HG03095 (cell line): ENCODE results near the gene PKD2L1.
"Not testable (repeated sequence)": the region's sequence is repeated elsewhere in the genome, so short reads cannot be mapped to it uniquely, and the experiment has no call there.

Experiments used
- ATAC-seq: cut with Tn5 transposase; IDR thresholded peaks from one replicate; pipeline ENCODE4 v1.9.1; 2021; ENCODE audit warnings: moderate library complexity; ENCODE audit not compliant: unreplicated experiment

The PKD2L1 gene

DNA sequence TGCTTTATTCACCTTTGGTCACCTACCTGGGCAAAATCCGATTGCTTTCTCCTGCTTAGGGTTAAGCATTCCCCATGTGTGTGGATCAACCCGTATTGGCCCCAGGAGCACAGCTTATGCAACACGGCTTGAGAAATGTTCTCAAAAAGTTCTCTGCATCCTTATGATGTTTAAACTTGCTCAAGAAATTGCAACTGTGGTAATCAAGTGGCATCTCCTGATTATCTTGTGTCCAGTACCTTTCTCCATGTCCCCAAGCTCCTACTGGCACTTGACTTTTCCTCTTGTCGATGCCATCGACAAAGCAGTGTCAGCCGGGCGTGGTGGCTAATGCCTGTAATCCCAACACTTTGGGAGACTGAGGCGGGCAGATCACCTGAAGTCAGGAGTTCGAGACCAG is 4.7 kb upstream of the PKD2L1 start:
- no peak for ATAC-seq

GRCh38 chr10:100333661-100334440 is 3.8 kb upstream of the PKD2L1 start:
- no peak for ATAC-seq

DNA sequence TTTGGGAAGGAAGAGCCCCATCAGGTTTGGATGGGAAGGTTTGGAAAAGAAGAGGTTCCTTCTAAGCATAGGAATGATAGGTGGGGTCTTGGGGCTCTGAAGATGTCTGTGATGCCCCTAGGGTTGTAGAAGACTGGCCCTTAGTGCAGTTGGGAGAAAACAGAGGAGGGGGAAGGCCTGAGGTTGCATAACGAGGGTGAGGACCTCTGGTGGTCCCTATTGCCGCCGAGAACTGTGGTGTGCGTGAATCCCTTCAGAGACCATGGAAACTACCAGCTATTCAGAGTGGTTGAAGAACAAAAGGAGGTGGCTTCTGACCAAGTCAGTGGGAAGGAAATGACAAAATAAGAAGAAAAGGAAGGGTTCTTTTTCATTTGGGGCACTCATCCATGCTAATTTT is 3.1 kb upstream of the PKD2L1 start:
- ATAC-seq: no peak

DNA sequence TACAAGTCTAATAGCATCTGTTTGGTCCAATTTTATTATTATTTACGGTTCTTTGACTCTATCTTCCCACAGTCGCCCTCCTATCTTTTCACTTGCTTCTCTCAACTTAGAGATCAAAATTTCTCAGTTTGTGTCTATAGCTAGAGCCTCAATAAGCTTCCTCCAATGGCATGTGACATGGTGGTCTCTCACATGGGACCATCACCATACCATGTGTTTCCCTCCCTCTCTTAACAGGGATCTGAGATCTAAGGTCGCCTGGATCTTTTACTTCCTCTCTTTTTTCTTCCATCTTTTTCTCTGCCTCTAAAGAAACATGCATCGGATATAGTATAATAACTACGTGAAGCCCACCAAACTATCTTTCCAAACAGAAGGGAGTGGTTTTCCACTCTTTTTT is 1.8 kb downstream of the PKD2L1 start:
- no peak for ATAC-seq

GRCh38 chr10:100327718-100328009 is 2.4 kb downstream of the PKD2L1 start:
- ATAC-seq: no peak

DNA sequence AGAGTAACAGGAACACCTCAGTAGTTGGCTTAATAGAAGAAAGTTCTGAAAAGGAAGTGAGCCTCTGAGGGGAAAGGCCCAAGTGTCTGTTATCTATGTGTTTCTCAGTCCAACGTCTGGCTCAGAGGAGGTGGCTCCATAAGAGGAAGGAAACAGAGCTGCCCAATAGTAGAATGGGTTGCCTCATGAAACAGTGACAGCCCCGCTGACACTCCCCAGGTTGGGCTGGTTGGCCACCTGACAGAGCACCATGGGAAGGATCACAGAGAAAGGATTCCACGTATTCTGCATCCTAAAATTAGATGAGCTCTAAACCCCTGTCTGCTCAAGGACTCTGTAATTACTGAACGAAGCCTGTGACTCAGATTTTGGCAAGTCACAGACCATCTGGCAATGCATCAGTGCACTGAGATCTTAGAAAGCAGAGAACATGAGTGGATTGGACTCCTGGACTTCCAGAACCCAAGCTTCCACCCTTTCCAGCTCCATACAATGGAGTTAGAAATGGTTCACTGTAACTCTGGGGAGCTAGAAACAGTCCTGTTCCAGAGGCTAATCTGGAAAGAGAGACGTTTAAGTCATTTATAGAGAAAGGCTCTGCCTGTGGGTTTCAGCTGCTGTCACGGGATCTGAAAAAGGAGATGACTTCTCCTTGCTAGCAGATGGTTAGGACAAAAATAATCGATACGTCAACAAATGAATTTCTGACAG is 2.9 kb downstream of the PKD2L1 start:
- peak; percentile 98 for ATAC-seq

- ATAC-seq: no peak
Observed at GRCh38 chr10:100325158-100325557, 4.9 kb downstream of the PKD2L1 start.

DNA sequence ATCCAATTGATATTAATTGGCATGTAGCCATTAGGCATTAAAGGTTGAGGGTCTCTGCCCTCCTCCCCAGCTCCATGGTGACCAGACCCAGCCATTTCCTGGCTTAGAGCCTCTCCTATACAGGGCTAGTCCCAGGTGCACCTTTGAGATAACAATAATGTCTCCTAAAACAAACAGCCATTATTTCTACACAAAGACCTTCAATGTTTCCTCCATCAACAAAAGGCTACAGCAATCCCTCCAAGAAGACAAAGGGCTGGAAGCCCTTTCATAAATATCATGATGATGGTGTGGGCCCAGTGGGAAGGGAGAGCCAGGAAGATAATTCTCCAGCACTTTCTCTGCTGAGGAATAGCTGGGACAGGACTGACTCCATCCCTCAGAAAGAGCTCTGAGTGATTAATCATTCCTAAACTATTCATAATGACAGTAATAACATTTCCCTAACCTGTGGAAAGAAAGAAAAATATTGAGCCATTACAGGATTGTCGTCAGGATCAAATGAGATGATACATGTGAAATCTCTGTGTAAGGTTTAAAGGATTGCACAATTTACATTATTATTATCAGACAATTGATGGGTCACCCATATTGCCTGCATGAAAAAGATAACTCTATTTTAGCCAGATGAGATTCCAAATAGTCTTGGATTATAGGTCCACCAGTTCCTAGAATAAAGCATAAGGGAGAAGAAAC is 10.2 kb downstream of the PKD2L1 start:
- ATAC-seq: no peak

DNA sequence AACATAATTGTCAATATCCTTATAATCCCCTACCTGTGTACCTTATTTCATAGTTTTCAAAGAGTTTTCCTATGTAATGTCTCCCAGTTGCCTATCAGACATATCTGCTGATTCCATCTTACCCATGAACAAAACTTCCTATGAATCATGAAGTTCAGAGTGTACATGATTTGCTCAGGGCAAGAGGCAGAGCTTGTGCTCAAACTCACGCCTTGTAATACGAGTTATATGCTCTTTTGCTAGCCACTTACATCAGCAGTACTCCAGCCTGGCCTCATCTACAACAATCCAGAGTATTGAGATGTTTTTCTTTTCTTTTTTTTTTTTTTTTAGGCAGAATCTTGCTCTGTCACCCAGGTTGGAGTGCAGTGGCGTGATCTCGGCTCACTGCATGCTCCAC is 11.8 kb downstream of the PKD2L1 start:
- ATAC-seq: no peak

DNA sequence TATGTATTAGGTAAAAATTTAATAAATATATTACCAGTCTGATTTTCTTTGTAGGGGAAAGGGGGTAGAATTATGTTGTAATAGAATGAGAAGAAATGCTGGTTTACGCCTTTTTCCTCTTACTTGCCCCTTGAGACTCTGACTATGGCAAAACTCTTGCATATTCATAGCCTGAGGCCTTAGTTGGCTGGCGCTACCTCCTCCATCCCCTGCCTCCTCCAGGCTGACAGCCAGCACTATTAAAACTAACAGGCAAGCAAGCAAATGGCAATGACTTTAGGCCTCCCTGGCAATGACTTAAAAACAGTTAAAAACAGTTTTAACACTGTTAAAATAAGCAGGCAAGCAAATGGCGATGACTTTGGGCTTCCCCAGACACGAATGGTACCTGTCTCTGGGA is 14.4 kb downstream of the PKD2L1 start:
- ATAC-seq: no peak

DNA sequence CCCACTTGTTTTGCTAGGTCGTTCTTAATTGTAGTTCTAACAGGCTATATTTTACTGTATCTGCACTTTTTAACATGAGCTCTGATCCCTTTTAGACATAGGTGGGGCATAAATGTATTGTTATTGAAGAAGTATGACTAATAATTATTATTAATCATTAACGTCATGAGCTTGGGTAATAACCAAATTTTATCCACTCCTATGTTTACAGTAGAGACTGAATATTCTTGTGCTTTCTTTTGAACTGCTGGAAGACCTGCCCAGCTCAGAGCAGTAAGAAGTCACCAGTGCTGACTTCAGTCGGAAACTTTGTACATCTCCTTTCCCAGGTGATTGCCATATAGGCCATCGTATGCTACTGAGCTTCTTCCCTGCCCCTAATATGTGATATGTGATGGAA is 18.7 kb downstream of the PKD2L1 start:
- ATAC-seq: no peak

DNA sequence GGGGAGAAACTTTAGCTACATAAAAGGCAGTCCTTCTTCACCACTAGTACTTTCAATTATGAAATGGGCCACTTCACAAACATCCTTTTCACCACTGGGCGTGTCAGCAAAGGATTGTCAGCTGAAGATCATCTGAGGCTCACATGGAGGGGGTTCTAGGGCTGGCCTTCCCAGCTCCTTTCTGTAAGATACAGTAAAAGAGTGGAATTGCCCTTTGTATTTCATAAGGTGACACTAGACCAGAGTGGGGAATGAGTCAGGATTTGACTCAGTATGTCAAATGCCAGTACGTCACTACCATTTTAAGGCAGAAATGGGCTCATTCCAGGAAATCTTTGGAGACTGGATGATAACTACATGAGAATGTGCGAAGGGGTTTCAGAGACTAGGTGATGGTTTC is 22.3 kb downstream of the PKD2L1 start:
- no peak for ATAC-seq

GRCh38 chr10:100306861-100307260 is 23.2 kb downstream of the PKD2L1 start:
- no peak for ATAC-seq

GRCh38 chr10:100304414-100304813 is 25.6 kb downstream of the PKD2L1 start:
- no peak for ATAC-seq

DNA sequence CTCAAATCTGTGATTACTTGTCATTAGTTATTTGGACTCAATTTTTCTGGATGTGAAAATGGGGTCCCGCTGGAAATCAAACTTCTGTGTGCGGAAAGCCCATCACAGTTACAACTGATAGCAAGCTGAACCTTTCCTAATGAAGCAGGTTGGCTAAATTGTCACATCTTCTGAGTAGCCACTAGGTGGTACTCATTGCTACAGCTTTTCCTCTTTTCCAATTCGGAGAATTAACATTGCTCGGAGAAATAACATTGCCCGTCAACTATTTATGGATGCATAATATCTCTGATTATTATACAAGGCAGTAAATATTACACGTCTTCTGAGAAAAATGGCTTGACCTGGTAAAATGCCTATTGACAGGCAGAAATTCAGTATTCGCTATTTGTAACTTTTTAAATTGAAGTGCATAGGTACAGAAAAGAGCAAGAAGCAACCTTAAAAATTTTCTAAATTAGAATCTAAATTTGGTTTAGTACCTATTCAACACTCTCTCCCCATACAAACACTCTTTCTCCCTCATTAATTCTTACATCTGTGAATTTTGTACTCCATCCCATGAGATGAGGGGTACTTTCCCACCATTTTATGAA is 26.2 kb downstream of the PKD2L1 start:
- no peak for ATAC-seq

GRCh38 chr10:100301123-100301522 is 28.9 kb downstream of the PKD2L1 start:
- ATAC-seq: not testable (repeated sequence)

DNA sequence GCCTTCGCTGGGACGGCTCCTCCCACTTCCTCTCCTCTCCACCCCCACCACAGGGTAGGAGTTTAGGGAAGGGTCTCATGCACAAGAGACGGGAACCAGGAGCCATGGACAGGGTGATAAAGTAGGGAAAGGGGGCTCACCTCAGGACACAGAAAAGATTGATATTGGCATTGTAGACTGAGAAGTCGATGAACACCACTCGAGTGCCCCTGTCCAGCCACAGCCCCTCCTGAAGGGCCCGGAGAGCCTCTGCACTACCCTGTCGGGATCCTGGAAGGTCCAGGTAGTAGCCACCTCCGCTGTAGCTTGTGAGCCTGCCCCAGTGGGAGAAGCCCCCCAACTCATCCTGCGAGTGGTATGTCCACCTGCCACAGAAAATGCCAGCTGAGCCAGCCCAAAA is 32.8 kb downstream of the PKD2L1 start:
- no peak for ATAC-seq

GRCh38 chr10:100293066-100293465 is 37.0 kb downstream of the PKD2L1 start:
- no peak for ATAC-seq

DNA sequence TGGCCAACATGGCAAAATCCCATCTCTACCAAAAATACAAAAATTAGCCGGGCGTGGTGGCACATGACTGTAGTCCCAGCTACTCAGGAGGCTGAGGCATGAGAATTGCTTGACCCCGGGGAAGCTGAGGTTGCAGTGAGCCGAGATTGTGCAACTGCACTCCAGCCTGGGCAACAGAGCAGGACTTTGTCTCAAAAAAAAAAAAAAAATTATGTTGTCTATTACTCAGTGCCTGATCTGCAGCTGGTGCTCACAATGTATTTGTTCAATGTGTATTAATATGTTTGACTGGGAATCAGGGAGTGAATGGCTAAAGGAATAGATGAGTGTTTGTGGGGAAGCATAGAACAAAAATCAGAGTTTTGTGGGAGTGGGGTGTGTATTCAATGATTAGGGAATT is 37.7 kb downstream of the PKD2L1 start:
- not testable (repeated sequence) for ATAC-seq

DNA sequence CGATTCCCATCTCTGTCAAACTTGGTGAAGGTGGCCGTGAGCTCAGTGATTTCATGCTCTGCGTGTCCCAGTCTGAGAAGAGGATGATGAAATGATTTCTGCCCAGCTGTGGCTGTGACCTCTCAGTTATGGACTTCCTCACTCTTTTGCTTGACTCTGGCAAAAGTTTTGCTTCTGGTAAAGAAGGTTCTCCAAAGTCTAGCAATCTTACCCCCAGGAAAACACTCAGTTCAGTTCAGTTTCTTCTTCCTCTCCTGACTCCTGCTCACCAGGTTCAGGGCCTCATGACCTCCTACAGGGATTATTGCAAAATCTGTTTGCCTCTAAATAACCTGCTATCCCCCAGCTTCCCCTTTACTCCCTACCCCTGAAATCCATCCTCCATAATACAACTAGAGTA is 38.7 kb downstream of the PKD2L1 start:
- ATAC-seq: no peak

- ATAC-seq: no peak
Observed at GRCh38 chr10:100289641-100290040, 40.4 kb downstream of the PKD2L1 start.

DNA sequence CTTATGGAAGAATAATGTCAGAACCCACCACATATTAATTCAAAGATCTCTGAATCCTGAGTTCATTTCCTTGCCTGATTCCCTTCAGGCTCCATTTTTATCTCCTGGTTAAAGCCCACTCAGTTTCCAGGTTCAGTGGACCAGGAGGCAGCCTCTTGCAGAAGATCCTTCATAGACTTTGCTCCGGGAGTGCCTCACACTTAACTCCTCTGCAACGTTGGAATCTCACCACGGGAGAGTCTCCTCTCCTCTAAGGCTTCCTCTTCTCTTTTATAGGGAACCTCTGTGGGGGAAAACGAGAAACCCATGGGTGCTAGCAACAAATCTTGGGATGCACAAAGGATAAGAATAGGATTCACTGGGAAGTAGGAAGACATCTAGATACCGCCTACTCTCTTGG is 41.8 kb downstream of the PKD2L1 start:
- no peak for ATAC-seq
